Lower leg skin (tissue), 4 donors: ENCODE results near the gene LCN12. TPM values are rescaled to one million over a fixed set of nuclear protein-coding genes. Genes with fewer than 3 reads are reported as not detected.

Experiments used
- DNase-seq, 2 donors: peaks; one replicate each; pipeline ENCODE4 v3.0.0-alpha.2; 2019; ENCODE audit warnings: low spot score in 2 of 2
- H3K4me3 ChIP-seq: fragments of 200-600 bp; sonication (generic); 2 replicates; pipeline ENCODE4 v1.5.1; 2017; ENCODE audit warnings: mild to moderate bottlenecking, low read depth; ENCODE audit not compliant: poor library complexity, severe bottlenecking
- POLR2A ChIP-seq, 2 donors: fragments of 450-650 bp; IDR thresholded peaks; one replicate each; pipeline ENCODE4 v1.6.1; 2016 to 2017; ENCODE audit warnings: antibody characterized with exemption in 2 of 2, mild to moderate bottlenecking in 1 of 2, moderate library complexity in 1 of 2
- WGBS, 2 donors: methylation state at CpG; one replicate each; pipeline ENCODE4 v1.1.5; 2018; 5-methylcytosine and 5-hydroxymethylcytosine counted together
- intact Hi-C: fragments of 100-400 bp; cut with DNase I; formaldehyde crosslinking; loops from one replicate; pipeline ENCODE4 v1.15.0; 2023; ENCODE audit warnings: low total_unique reads
- total RNA-seq, 4 donors: library from RNA; depleted of rRNA; stranded (reverse); fragments of >200 nt; gene quantifications; one replicate each; pipeline ENCODE4 v1.1.0, GENCODE V29; 2016
- TF ChIP-seq, protein P1 (sequence below), 3 donors: fragments of 450-650 bp; IDR thresholded peaks; one replicate each; pipeline ENCODE4 v1.5.1; 2016; ENCODE audit warnings: antibody characterized with exemption in 3 of 3, mild to moderate bottlenecking in 3 of 3, moderate library complexity in 2 of 3

The LCN12 gene
- total RNA-seq, 4 donors from 2014 or later, result not detected

DNA sequence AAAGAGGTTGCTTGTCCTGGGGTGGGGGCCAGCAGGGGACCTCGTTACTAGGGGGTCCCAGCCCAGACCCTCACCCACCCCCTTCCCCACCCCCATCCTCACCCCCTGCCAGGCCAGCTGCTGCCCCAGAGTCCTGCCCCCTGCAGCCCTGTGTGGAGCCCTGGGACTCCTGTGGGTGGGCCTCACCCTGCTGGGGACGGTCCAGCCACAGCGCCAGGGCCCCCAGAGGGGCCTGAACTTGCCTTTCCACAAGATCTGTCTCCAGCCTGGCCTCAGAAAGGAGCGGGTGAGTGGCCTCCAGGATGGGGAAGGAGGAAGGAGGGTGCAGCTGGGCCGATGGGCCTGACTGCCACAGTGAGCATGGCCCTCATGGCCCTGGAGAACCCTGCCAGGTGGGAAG, 17.7 kb downstream of the LCN12 start:
- intact Hi-C loops, result no loop called here
- no peak for DNase-seq
- no peak overlapping the region for H3K4me3 ChIP-seq
- TF ChIP-seq, protein P1, sequence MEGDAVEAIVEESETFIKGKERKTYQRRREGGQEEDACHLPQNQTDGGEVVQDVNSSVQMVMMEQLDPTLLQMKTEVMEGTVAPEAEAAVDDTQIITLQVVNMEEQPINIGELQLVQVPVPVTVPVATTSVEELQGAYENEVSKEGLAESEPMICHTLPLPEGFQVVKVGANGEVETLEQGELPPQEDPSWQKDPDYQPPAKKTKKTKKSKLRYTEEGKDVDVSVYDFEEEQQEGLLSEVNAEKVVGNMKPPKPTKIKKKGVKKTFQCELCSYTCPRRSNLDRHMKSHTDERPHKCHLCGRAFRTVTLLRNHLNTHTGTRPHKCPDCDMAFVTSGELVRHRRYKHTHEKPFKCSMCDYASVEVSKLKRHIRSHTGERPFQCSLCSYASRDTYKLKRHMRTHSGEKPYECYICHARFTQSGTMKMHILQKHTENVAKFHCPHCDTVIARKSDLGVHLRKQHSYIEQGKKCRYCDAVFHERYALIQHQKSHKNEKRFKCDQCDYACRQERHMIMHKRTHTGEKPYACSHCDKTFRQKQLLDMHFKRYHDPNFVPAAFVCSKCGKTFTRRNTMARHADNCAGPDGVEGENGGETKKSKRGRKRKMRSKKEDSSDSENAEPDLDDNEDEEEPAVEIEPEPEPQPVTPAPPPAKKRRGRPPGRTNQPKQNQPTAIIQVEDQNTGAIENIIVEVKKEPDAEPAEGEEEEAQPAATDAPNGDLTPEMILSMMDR (IDR thresholded peaks at IDR 0.05), result no peak
- no peak for TF ChIP-seq POLR2A (IDR thresholded peaks at IDR 0.05)
- 75 to 88% methylated on average over 5 of the region's 5 CpGs for WGBS, 2 donors

DNA sequence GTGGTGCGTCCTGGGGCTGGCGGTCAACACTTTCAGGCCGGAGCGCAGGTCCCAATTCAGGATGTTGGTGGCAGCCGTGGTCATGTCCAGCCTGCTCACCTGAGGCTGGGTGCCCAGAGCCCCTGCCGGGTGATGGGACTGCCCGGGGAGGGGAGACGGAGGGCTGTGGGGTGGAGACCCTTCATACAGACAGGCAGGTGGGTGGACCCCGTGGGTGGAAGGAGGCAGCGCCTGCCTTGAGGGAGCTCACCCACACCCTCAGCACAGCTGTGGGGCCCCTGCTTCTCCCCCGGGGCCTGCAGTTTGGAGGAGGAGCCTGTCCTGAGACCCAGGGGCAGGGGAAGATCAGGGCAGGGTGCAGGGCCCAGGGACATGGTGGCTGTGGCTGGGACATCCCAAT, 18.3 kb downstream of the LCN12 start:
- DNase-seq, result no peak
- TF ChIP-seq POLR2A (IDR thresholded peaks at IDR 0.05), result no peak
- TF ChIP-seq, protein P1 (IDR thresholded peaks at IDR 0.05), result no peak
- H3K4me3 ChIP-seq, result no peak overlapping the region
- 85 to 89% methylated on average over 9 to 10 of the region's 11 CpGs for WGBS, 2 donors
- intact Hi-C loops, result no loop called here

- intact Hi-C loops, result no loop called here
- WGBS, 2 donors, result 82 to 83% methylated on average over 14 of the region's 14 CpGs
- no peak for DNase-seq
- no peak overlapping the region for H3K4me3 ChIP-seq
- TF ChIP-seq POLR2A (IDR thresholded peaks at IDR 0.05), result no peak
- TF ChIP-seq, protein P1 (IDR thresholded peaks at IDR 0.05), result no peak
Observed at GRCh38 chr9:136971746-136972145, 19.7 kb downstream of the LCN12 start.

DNA sequence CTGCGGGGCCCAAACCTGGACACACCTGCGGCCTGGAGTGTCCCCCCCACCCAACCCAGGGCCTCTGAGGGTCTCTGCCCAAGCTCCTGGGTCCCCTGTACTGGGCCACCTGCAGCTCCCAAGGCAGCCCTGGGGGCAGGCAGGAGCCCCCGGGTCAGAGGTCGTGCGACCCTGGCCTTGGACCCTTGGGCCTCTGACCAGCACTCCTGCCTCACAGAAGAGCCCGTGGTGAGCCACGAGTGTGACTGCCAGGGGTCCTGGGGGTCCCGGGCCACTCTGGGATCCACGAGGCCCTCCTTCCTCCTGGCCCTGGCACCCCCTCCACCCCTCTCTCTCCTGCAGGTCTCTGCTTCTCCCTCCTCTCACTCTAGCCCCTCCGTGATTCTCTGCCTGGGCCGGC, 20.3 kb downstream of the LCN12 start:
- no peak overlapping the region for H3K4me3 ChIP-seq
- DNase-seq, result no peak
- intact Hi-C loops, result no loop called here
- 70 to 71% methylated on average over 7 to 8 of the region's 11 CpGs for WGBS, 2 donors
- TF ChIP-seq POLR2A (IDR thresholded peaks at IDR 0.05), result no peak
- TF ChIP-seq, protein P1 (IDR thresholded peaks at IDR 0.05), result no peak

DNA sequence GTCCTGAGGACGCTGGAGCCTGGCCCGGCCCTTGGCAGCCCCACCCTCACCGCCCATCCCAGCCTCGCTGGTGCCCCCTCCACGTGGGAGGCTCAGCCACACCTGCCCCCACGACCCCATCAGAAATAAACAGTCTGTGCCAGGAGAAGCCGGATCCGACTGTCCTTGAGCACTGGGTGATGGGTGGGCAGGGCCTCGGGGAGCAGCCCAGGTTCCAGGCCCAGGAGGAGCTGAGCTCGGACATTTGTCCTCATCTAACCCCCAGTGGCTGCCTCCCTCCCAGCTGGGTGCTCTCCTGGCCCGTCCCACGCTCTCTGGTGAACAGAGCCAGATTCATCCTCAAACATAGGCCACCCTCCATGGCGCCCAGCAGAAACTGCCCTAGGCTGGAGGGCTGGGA, 20.7 kb downstream of the LCN12 start:
- WGBS, 2 donors, result 63 to 67% methylated on average over 13 of the region's 13 CpGs
- TF ChIP-seq POLR2A (IDR thresholded peaks at IDR 0.05), result no peak
- TF ChIP-seq, protein P1 (IDR thresholded peaks at IDR 0.05), result no peak
- intact Hi-C loops, result no loop called here
- H3K4me3 ChIP-seq, result no peak overlapping the region
- no peak for DNase-seq
